NB4 (cell line): ENCODE measurements around the gene TMC6.

Experiments used
- TF ChIP-seq, protein P1 (sequence below): IDR thresholded peaks from one replicate; pipeline ENCODE4 v1.5.1; 2012; ENCODE audit warnings: low read depth, low read length
- TF ChIP-seq, protein P2 (sequence below): IDR thresholded peaks from 2 replicates; pipeline ENCODE4 v1.6.1; 2011; ENCODE audit warnings: low read depth, low read length

DNA sequence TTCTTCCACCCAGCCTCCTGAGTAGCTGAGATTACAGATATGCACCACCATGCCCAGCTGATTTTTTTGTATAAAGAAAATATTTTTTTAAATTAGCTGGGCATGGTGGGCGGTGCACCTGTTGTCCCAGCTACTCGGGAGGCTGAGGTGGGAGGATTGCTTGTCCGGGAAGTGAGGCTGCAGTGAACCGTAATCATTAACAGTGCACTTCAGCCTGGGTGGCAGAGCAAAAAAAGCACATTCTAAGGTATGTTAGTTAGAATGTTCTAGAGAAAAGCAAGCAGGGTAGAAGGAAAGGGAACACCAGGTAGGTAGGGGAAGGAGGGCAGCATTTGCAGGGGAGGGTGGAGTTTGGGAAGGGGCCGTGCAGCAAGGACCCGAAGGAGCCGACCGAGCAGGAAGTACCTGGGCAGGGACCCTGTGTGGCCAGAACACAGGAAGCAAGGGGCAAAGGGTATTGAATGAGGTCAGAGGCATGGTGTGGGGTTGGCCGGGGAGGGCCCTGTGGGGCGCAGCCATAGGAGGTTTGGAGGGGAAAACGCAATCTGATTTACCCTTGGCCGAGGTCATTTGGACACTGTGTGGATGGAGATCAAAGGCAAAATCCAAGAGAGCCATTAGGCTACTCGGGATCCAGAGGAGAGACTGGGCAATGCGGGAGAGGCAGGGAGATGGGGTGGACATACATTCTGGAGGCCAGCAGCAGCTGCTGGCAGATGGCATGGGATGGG lies 19.9 kb upstream of the TMC6 start:
- TF ChIP-seq, protein P1, sequence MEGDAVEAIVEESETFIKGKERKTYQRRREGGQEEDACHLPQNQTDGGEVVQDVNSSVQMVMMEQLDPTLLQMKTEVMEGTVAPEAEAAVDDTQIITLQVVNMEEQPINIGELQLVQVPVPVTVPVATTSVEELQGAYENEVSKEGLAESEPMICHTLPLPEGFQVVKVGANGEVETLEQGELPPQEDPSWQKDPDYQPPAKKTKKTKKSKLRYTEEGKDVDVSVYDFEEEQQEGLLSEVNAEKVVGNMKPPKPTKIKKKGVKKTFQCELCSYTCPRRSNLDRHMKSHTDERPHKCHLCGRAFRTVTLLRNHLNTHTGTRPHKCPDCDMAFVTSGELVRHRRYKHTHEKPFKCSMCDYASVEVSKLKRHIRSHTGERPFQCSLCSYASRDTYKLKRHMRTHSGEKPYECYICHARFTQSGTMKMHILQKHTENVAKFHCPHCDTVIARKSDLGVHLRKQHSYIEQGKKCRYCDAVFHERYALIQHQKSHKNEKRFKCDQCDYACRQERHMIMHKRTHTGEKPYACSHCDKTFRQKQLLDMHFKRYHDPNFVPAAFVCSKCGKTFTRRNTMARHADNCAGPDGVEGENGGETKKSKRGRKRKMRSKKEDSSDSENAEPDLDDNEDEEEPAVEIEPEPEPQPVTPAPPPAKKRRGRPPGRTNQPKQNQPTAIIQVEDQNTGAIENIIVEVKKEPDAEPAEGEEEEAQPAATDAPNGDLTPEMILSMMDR = no peak
- TF ChIP-seq, protein P2, sequence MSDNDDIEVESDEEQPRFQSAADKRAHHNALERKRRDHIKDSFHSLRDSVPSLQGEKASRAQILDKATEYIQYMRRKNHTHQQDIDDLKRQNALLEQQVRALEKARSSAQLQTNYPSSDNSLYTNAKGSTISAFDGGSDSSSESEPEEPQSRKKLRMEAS = no peak
